HepG2 (cell line): ENCODE results near the gene PLEKHG7. TPM values are rescaled to one million over a fixed set of nuclear protein-coding genes. Genes with fewer than 3 reads are reported as not detected.

Experiments
- ATAC-seq: fragments of 200-7000 bp; cut with Tn5 transposase; 3 replicates; pipeline ENCODE4 v1.9.1; 2020; ENCODE audit warnings: mild to moderate bottlenecking, moderate library complexity
- BruUV-seq: library from RNA; stranded (reverse); fragments of 400-500 nt; replicated peaks from 2 replicates; lab custom pipeline; 2021; lab: Mats Ljungman, UMichigan
- CTCF ChIA-PET: fragments of 300-600 bp; formaldehyde crosslinking; extraction: SDS; loops from one replicate; lab custom pipeline; 2021; ENCODE audit warnings: low total read pairs, inconsistent platforms, low intra/inter-chr PET ratio; lab: Yijun Ruan, JAX
- POLR2A ChIA-PET: fragments of 350-600 bp; sonication (Branson Sonifier 250); formaldehyde crosslinking; loops from one replicate; lab custom pipeline; 2020; ENCODE audit warnings: antibody characterized with exemption, inconsistent platforms; lab: Yijun Ruan, JAX
- DNase-seq: peaks from one replicate; pipeline ENCODE4 v3.0.0-alpha.2; 2015; ENCODE audit warnings: low spot score
- FAIRE-seq: peaks from 3 replicates; lab custom pipeline; 2011; peaks lifted over from hg19 to GRCh38; lab: Jason Lieb, UNC
- H2AFZ ChIP-seq: one replicate; pipeline ENCODE4 v1.6.1; 2011; ENCODE audit warnings: low read length, inconsistent platforms
- H3K27ac ChIP-seq: fragments of 300-600 bp; 3 replicates; pipeline ENCODE4 v1.8.0; 2011; ENCODE audit warnings: mixed run types, mild to moderate bottlenecking, mixed read lengths, low read length, inconsistent platforms; ENCODE audit not compliant: insufficient read depth; ENCODE audit errors: extremely low read length
- H3K27me3 ChIP-seq, 2 experiments: fragments of 200-600 bp in 1 of 2; 2 replicates in 1 of 2; 3 replicates in 1 of 2; pipeline versions ENCODE4 v1.6.0 to v1.8.0; 2011; ENCODE audit warnings: low read length in 2 of 2, mild to moderate bottlenecking in 2 of 2, moderate library complexity in 2 of 2, inconsistent platforms in 1 of 2; ENCODE audit not compliant: insufficient read depth in 2 of 2, control insufficient read depth in 1 of 2
- H3K36me3 ChIP-seq, 2 experiments: fragments of 200-600 bp in 1 of 2; replicated peaks in 1 of 2; 2 replicates in 1 of 2; 3 replicates in 1 of 2; pipeline versions ENCODE4 v1.5.1 to v1.8.0; 2011; ENCODE audit warnings: low read length in 2 of 2, inconsistent platforms in 1 of 2; ENCODE audit not compliant: insufficient read depth in 2 of 2, control insufficient read depth in 1 of 2
- H3K4me1 ChIP-seq: 2 replicates; pipeline ENCODE4 v1.5.1; 2012; ENCODE audit warnings: low read length, inconsistent platforms; ENCODE audit not compliant: insufficient read depth
- H3K4me2 ChIP-seq: 2 replicates; pipeline ENCODE4 v1.6.0; 2011; ENCODE audit warnings: low read depth, low read length, inconsistent platforms
- H3K4me3 ChIP-seq, 3 experiments: fragments of 200-600 bp in 1 of 3; sonication (generic), shearing (Covaris generic) in 1 of 3; replicated peaks in 1 of 3; 2 replicates each; pipeline ENCODE4 v1.5.1; 2011 to 2016; ENCODE audit warnings: low read length in 3 of 3, inconsistent platforms in 2 of 3, low read depth in 2 of 3, mild to moderate bottlenecking in 2 of 3, control low read depth in 1 of 3, mixed read lengths in 1 of 3; ENCODE audit not compliant: insufficient read depth in 1 of 3
- H3K79me2 ChIP-seq: one replicate; pipeline ENCODE4 v1.6.1; 2011; ENCODE audit warnings: low read length, inconsistent platforms; ENCODE audit not compliant: insufficient read depth
- H3K9ac ChIP-seq: 2 replicates; pipeline ENCODE4 v1.6.0; 2011; ENCODE audit warnings: mild to moderate bottlenecking, low read depth, low read length, inconsistent platforms; ENCODE audit not compliant: insufficient read depth
- H3K9me3 ChIP-seq: 2 replicates; pipeline ENCODE4 v1.5.1; 2012; ENCODE audit warnings: mild to moderate bottlenecking, low read length
- H4K20me1 ChIP-seq: 2 replicates; pipeline ENCODE4 v1.6.0; 2011; ENCODE audit warnings: inconsistent platforms, mild to moderate bottlenecking, low read length, moderate library complexity; ENCODE audit not compliant: insufficient read depth
- E2F5 ChIP-seq: sonication (generic); formaldehyde crosslinking; conservative IDR thresholded peaks from 2 replicates; pipeline ENCODE4 v1.4.0; 2020; ENCODE audit warnings: missing genetic modification reagents
- FIP1L1 ChIP-seq: fragments of 200-400 bp; formaldehyde crosslinking; IDR thresholded peaks from 2 replicates; pipeline ENCODE4 v1.6.1; 2018; ENCODE audit warnings: low read depth, mild to moderate bottlenecking, low read length, moderate library complexity, borderline replicate concordance; ENCODE audit not compliant: insufficient read depth
- HOXA9 ChIP-seq: sonication (generic); formaldehyde crosslinking; IDR thresholded peaks from 2 replicates; pipeline ENCODE4 v1.8.1; 2022; ENCODE audit warnings: missing genetic modification reagents, mild to moderate bottlenecking, moderate library complexity, borderline replicate concordance
- KIAA2018 ChIP-seq: sonication (generic); formaldehyde crosslinking; IDR thresholded peaks from 2 replicates; pipeline ENCODE4 v1.5.0; 2020; ENCODE audit warnings: mild to moderate bottlenecking, missing genetic modification reagents, borderline replicate concordance
- MEF2D ChIP-seq: sonication (generic); formaldehyde crosslinking; IDR thresholded peaks from 2 replicates; pipeline ENCODE4 v1.5.1; 2020; ENCODE audit warnings: mild to moderate bottlenecking, missing genetic modification reagents
- NCOA2 ChIP-seq: sonication (generic); formaldehyde crosslinking; IDR thresholded peaks from 2 replicates; pipeline ENCODE4 v1.8.0; 2022; ENCODE audit warnings: inconsistent platforms
- SATB2 ChIP-seq: sonication (generic); formaldehyde crosslinking; IDR thresholded peaks from 2 replicates; pipeline ENCODE4 v1.5.0; 2020; ENCODE audit warnings: missing genetic modification reagents
- SIN3B ChIP-seq: fragments of 150-350 bp; IDR thresholded peaks from 2 replicates; pipeline ENCODE4 v1.6.1; 2014; ENCODE audit warnings: low read length
- TEAD3 ChIP-seq: optimal IDR thresholded peaks from 2 replicates; pipeline ENCODE3; 2016; ENCODE audit warnings: borderline replicate concordance
- ZNF160 ChIP-seq: sonication (generic); formaldehyde crosslinking; IDR thresholded peaks from 2 replicates; pipeline ENCODE4 v1.8.0; 2022; ENCODE audit warnings: mild to moderate bottlenecking, inconsistent platforms, missing genetic modification reagents
- ZNF749 ChIP-seq: sonication (generic); formaldehyde crosslinking; IDR thresholded peaks from 2 replicates; pipeline ENCODE4 v1.8.0; 2022; ENCODE audit warnings: mild to moderate bottlenecking, missing genetic modification reagents, moderate library complexity, borderline replicate concordance
- WGBS: methylation state at CpG from one replicate; pipeline ENCODE4 v1.1.6; 2017; ENCODE audit warnings: low lambda C conversion rate; 5-methylcytosine and 5-hydroxymethylcytosine counted together
- in situ Hi-C: cut with HindIII; loops from 2 replicates; pipeline ENCODE4 v1.10.0; 2017; ENCODE audit warnings: low pct_unique_long_range_greater_than_20kb; ENCODE audit not compliant: extremely low pct_ligation_motif_present
- intact Hi-C: fragments of 100-400 bp; cut with micrococcal nuclease; formaldehyde crosslinking; loops from one replicate; pipeline ENCODE4 v1.10.0; 2022; ENCODE audit not compliant: unreplicated experiment
- polyA plus RNA-seq, 8 experiments: library from polyadenylated mRNA; depleted of rRNA in 3 of 8; stranded (reverse) in 7 of 8; unstranded in 1 of 8; fragments of >200 nt; fragmentation: Illumina TruSeq in 4 of 8; extraction: Trizol in 4 of 8; gene quantifications; 2 replicates each; pipeline versions ENCODE4 v1.2.1 to v1.2.3, GENCODE V29; 2011 to 2016; ENCODE audit warnings: low read depth in 4 of 8, missing spikeins in 1 of 8, mixed read lengths in 1 of 8; ENCODE audit not compliant: insufficient read depth in 1 of 8
- total RNA-seq, 5 experiments: library from RNA; depleted of rRNA; stranded (reverse); fragments of >200 nt; fragmentation: Illumina TruSeq; extraction: Trizol; gene quantifications; 2 replicates each; pipeline ENCODE4 v1.2.3, GENCODE V29; 2016; ENCODE audit warnings: low read depth in 1 of 5
- TF ChIP-seq, protein P1 (sequence below): sonication (generic); formaldehyde crosslinking; IDR thresholded peaks from 2 replicates; pipeline ENCODE4 v1.5.1; 2020; ENCODE audit warnings: mild to moderate bottlenecking, moderate library complexity, missing genetic modification reagents
- TF ChIP-seq, protein P2 (sequence below): sonication (generic); formaldehyde crosslinking; IDR thresholded peaks from 2 replicates; pipeline ENCODE4 v1.8.0; 2022; ENCODE audit warnings: low read depth, missing genetic modification reagents

PLEKHG7 gene
- total and polyA plus RNA-seq, 2 of the 13 experiments (the other 11 are each of a cell fraction or from before 2014, with no cell fraction given) = not detected

- no peaks in the 10 kb centered on the region for H3K36me3 ChIP-seq
- H2AFZ ChIP-seq = no peak overlapping the region
- POLR2A ChIA-PET = no interaction called here
- H3K79me2 ChIP-seq = no peaks in the 10 kb centered on the region
- CTCF ChIA-PET = no interaction called here
- no TSS peak for BruUV-seq
- H3K27me3 ChIP-seq = no peaks in the 10 kb centered on the region
- H4K20me1 ChIP-seq = no peaks in the 10 kb centered on the region
- H3K4me3 ChIP-seq = no peak overlapping the region
- no peak overlapping the region for H3K9ac ChIP-seq
- H3K9me3 ChIP-seq = no peaks in the 10 kb centered on the region
- no peak for ATAC-seq
- FAIRE-seq = no peak
- H3K4me2 ChIP-seq = no peak overlapping the region
- intact Hi-C loops = no loop called here
- in situ Hi-C loops = no loop called here
- peaks cover 20% of the 10 kb centered on the region for H3K4me1 ChIP-seq
- no peak overlapping the region for H3K27ac ChIP-seq
- no peak for DNase-seq
- WGBS = 37% methylated on average over 7 of the region's 7 CpGs
- no peak for TF ChIP-seq ZNF749 (CRISPR knock-in tag)
- no peak for TF ChIP-seq SIN3B
- TF ChIP-seq, protein P1, sequence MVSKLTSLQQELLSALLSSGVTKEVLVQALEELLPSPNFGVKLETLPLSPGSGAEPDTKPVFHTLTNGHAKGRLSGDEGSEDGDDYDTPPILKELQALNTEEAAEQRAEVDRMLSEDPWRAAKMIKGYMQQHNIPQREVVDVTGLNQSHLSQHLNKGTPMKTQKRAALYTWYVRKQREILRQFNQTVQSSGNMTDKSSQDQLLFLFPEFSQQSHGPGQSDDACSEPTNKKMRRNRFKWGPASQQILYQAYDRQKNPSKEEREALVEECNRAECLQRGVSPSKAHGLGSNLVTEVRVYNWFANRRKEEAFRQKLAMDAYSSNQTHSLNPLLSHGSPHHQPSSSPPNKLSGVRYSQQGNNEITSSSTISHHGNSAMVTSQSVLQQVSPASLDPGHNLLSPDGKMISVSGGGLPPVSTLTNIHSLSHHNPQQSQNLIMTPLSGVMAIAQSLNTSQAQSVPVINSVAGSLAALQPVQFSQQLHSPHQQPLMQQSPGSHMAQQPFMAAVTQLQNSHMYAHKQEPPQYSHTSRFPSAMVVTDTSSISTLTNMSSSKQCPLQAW (CRISPR knock-in tag) = no peak
- no peak for TF ChIP-seq E2F5 (CRISPR knock-in tag)
- TF ChIP-seq NCOA2 (CRISPR knock-in tag) = no peak
- no peak for TF ChIP-seq ZNF160 (CRISPR knock-in tag)
- TF ChIP-seq, protein P2, sequence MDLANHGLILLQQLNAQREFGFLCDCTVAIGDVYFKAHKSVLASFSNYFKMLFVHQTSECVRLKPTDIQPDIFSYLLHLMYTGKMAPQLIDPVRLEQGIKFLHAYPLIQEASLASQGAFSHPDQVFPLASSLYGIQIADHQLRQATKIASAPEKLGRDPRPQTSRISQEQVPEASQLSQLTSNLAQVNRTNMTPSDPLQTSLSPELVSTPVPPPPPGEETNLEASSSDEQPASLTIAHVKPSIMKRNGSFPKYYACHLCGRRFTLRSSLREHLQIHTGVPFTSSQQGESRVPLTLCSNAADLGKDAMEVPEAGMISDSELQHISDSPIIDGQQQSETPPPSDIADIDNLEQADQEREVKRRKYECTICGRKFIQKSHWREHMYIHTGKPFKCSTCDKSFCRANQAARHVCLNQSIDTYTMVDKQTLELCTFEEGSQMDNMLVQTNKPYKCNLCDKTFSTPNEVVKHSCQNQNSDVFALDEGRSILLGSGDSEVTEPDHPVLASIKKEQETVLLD = no peak
- TF ChIP-seq MEF2D (CRISPR knock-in tag) = no peak
- TF ChIP-seq SATB2 (CRISPR knock-in tag) = no peak
- TF ChIP-seq TEAD3 (CRISPR knock-in tag) = no peak
- no peak for TF ChIP-seq KIAA2018 (CRISPR knock-in tag)
- TF ChIP-seq HOXA9 (CRISPR knock-in tag) = no peak
- TF ChIP-seq FIP1L1 = no peak
These were observed 3.8 kb downstream of the PLEKHG7 start for GRCh38 chr12:92706594-92706993.
